Endometrial microvascular endothelial cells (primary cell): ENCODE results near the gene KRTAP5-9. TPM values are rescaled to one million over a fixed set of nuclear protein-coding genes. Genes with fewer than 3 reads are reported as not detected.
"Not testable (repeated sequence)": the region's sequence is repeated elsewhere in the genome, so short reads cannot be mapped to it uniquely, and the experiment has no call there.

Experiments used
- in situ Hi-C: cut with HindIII; loops from 2 replicates; pipeline ENCODE4 v1.10.0; 2017; ENCODE audit warnings: low sequenced_read_pairs, low pct_unique_long_range_greater_than_20kb; ENCODE audit errors: inconsistent ontology term
- total RNA-seq: library from RNA; depleted of rRNA; stranded (reverse); fragments of >200 nt; gene quantifications from one replicate; pipeline ENCODE4 v1.2.3, GENCODE V29; 2015; ENCODE audit errors: inconsistent ontology term

KRTAP5-9 gene
- total RNA-seq, 1 donor from 2014 or later: not detected

GRCh38 chr11:71577469-71578004 is 29.3 kb downstream of the KRTAP5-9 start:
- in situ Hi-C loops: no loop called here

- in situ Hi-C loops: not testable (repeated sequence)
Measured at GRCh38 chr11:71579513-71579912, 31.3 kb downstream of the KRTAP5-9 start.

DNA sequence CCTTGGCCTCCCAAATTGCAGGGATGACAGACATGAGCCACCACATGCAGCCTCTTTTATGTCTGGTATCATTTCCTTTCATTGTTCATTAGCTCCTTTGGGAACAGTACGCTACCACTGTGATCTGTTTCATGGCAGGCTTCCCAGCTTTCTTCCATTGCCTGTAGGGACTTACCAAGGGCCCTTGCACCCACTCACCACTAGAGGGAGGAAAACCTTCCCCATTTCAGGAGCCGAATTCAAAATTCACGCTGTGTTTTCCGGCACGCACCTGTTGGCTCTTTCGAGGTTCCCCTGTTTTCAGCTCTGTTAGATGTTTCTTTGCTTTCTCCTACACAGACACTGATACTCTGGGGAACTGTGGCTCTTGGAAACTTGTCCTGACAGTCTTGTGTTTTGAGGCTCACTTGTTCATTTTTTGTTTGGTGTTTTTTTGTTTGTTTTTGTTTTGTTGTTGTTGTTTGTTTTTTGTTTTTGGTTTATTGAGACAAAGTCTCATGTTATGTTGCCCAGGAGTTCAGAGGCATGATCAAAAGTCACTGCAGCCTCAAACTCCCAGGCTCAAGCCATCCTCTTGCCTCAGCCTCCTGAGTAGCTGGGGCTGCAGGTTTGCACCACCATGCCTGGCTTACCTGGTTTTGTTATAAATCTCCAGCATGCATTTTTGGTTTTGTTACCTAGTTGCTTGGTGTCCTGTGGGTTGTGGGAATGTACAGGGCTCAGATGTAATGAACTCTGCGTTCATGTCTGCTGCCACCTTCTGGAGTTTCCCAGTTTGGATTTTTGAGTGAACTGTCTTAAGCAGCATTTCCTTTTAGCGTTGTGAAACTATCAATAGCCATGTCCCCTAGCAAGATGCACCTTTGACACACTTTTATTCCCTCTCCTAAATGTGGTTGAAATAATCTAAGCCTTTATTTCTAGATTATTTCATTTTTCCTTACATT is 32.1 kb downstream of the KRTAP5-9 start:
- in situ Hi-C loops: no loop called here

GRCh38 chr11:71581826-71582225 is 33.6 kb downstream of the KRTAP5-9 start:
- in situ Hi-C loops: no loop called here

DNA sequence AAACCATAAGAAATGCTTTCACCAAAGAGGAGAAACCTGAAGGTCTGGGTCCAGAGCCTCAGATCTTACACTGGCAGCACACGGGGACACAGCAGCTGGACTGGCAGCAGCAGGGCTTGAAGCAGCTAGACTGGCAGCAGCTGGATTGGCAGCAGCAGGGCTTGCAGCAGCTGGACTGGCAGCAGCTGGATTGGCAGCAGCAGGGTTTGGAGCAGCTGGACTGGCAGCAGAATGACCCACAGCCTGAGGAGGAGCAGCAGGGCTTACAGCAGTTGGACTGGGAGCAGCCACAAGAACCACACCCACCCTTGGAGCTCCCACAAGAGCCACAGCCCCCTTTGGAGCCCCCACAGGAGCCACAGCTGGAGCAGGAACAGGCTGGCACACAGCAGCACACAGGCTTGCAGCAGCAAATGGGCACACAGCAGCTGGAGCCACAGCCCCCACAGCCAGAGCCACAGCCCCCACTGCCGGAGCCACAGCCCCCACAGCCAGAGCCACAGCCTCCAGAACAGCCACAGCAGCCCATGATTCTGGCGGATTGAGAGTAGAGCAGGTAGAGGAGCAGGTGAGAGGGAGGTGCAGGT is 34.2 kb downstream of the KRTAP5-9 start, which contains the start of gene KRTAP5-11:
KRTAP5-11 (minus strand) TSS at position 567 of the 587 bp plus-strand sequence; CDS start at position 529, 38 bp downstream.
- in situ Hi-C loops: no loop called here

GRCh38 chr11:71582969-71583368 is 34.7 kb downstream of the KRTAP5-9 start:
- in situ Hi-C loops: not testable (repeated sequence)

- in situ Hi-C loops: not testable (repeated sequence)
Measured at GRCh38 chr11:71585673-71586072, 37.5 kb downstream of the KRTAP5-9 start.

- in situ Hi-C loops: not testable (repeated sequence)
Measured at GRCh38 chr11:71588314-71588713, 40.1 kb downstream of the KRTAP5-9 start.

- in situ Hi-C loops: not testable (repeated sequence)
Measured at GRCh38 chr11:71588822-71589545, 40.8 kb downstream of the KRTAP5-9 start.

DNA sequence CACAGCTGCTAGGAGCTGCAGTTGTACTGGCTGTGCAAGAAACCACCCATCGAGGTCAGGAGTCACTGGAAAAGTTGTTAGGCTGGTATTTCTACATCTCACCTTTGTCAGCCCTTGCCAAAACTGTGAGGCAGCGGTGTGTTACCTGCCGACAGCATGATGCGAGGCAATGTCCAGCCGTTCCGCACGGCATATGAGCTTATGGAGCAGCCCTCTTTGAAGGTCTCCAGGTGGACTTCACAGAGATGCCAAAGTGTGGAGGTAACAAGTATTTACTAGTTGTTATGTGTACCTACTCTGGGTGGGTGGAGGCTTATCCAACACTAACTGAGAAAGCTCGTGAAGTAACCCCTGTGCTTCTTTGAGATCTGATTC is 41.3 kb downstream of the KRTAP5-9 start:
- in situ Hi-C loops: not testable (repeated sequence)

Other genes with a start within 250 kb of the KRTAP5-9 start
- 43.2 TPM for gene DHCR7, start 100.0 kb upstream of the KRTAP5-9 start, total RNA-seq
- gene NADSYN1, start 95.2 kb upstream of the KRTAP5-9 start, total RNA-seq: 81.0 TPM
- not detected for gene KRTAP5-7, start 21.2 kb upstream of the KRTAP5-9 start, total RNA-seq
- gene KRTAP5-8, start 10.4 kb upstream of the KRTAP5-9 start, total RNA-seq: not detected
- not detected for gene KRTAP5-10, start 17.1 kb downstream of the KRTAP5-9 start, total RNA-seq
- not detected for gene KRTAP5-11, start 34.5 kb downstream of the KRTAP5-9 start, total RNA-seq